Measurements from ENCODE around the gene ECT2L. TPM values are rescaled to one million over a fixed set of nuclear protein-coding genes. Genes with fewer than 3 reads are reported as not detected.

The ECT2L gene
- total and polyA plus RNA-seq, 9 donors = 0.05 to 6.8 (median 0.17) TPM

DNA sequence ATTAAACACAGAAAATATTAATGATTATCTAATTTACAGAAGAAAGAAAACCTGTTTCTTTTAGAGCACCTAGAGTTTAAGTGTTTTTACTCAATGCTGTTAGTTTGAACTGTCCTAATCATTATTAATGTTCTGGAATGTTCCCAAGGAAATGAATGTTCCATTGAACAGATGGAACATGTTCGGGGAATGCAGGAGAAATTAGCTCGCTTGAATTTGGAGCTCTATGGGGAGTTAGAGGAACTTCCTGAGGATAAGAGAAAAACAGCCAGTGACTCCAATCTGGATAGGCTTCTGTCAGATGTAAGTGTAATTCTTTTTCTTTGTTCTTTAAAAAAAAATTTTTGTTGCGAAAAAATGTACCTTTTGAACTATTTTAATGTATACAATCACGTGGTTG is 10.8 kb upstream of the ECT2L start:
- 47 to 68% (median 66%) methylated on average over 4 of the region's 4 CpGs for whole genome bisulfite sequencing, 3 donors
- H3K9me3 ChIP-seq = no peaks in the 10 kb centered on the region
- no peak for TF ChIP-seq EP300 (IDR thresholded peaks at IDR 0.05)
- TF ChIP-seq POLR2A (IDR thresholded peaks at IDR 0.05) = no peak
- no peaks in the 10 kb centered on the region for H3K36me3 ChIP-seq
- no peaks in the 10 kb centered on the region for H3K4me1 ChIP-seq (ENCODE audit: insufficient read depth)
- H3K27ac ChIP-seq = no peak overlapping the region
- DNase-seq = no peak
- intact Hi-C loops (cut with DNase I) = no loop called here
- H3K4me3 ChIP-seq = no peak overlapping the region
- H3K27me3 ChIP-seq = no peaks in the 10 kb centered on the region

DNA sequence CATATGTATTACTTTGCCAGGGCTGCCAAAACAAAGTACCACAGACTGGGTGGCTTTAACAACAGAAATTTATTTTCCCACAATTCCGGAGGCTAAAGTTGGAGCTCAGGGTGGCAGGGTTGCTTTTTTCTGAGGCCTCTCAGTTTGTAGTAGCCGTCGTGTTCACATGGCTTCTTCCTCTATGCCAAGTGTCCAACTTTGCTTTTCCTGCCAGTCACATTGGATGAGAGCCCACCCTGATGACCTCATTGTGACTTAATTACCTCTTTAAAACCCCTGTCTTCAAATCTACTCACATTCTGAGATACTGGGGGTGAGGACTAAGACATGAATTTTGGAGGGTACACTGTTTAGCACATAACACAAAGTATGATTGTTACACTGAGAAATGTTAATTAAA is 9.9 kb upstream of the ECT2L start:
- Histone ChIP-seq H3K4me3 (no peak overlapping the region), H3K27ac (no peak overlapping the region), H3K27me3 (no peaks in the 10 kb centered on the region), H3K9me3 (no peaks in the 10 kb centered on the region), H3K36me3 (no peaks in the 10 kb centered on the region), H3K4me1 (ENCODE audit: insufficient read depth) (no peaks in the 10 kb centered on the region)
- no peak for DNase-seq
- 89 to 96% (median 89%) methylated on average over 3 of the region's 3 CpGs for WGBS, 3 donors
- TF ChIP-seq, protein P1, sequence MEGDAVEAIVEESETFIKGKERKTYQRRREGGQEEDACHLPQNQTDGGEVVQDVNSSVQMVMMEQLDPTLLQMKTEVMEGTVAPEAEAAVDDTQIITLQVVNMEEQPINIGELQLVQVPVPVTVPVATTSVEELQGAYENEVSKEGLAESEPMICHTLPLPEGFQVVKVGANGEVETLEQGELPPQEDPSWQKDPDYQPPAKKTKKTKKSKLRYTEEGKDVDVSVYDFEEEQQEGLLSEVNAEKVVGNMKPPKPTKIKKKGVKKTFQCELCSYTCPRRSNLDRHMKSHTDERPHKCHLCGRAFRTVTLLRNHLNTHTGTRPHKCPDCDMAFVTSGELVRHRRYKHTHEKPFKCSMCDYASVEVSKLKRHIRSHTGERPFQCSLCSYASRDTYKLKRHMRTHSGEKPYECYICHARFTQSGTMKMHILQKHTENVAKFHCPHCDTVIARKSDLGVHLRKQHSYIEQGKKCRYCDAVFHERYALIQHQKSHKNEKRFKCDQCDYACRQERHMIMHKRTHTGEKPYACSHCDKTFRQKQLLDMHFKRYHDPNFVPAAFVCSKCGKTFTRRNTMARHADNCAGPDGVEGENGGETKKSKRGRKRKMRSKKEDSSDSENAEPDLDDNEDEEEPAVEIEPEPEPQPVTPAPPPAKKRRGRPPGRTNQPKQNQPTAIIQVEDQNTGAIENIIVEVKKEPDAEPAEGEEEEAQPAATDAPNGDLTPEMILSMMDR (IDR thresholded peaks at IDR 0.05) = no peak
- TF ChIP-seq POLR2A (IDR thresholded peaks at IDR 0.05) (no peak), EP300 (IDR thresholded peaks at IDR 0.05) (no peak)
- intact Hi-C loops (cut with DNase I) = no loop called here

DNA sequence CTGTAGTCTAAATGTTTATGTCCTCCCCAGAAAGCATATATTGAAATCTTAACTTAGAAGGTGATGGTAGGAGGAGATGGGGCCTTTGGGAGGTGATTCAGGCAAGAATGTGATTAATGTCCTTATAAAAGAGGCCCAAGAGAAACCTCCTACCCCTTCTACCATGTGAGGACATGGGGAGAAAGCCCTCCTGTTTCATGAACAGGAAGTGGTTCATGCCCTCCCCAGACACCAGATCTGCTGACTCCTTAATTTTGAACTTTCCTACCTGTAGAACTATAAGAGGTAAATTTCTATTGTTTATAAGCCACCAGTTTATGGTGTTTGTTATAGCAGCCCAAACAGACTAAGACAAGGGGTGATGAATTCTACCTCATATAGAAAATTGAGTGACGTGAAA is 8.7 kb upstream of the ECT2L start:
- no peak for DNase-seq
- Histone ChIP-seq H3K4me3 (no peak overlapping the region), H3K4me1 (ENCODE audit: insufficient read depth) (no peaks in the 10 kb centered on the region), H3K27ac (no peak overlapping the region), H3K27me3 (no peaks in the 10 kb centered on the region), H3K9me3 (no peaks in the 10 kb centered on the region), H3K36me3 (no peaks in the 10 kb centered on the region)
- WGBS, 3 donors = 95 to 100% (median 96%) methylated on average over 1 of the region's 1 CpG
- no peak for TF ChIP-seq EP300 (IDR thresholded peaks at IDR 0.05)
- no peak for TF ChIP-seq POLR2A (IDR thresholded peaks at IDR 0.05)
- TF ChIP-seq, protein P1 (IDR thresholded peaks at IDR 0.05) = no peak
- intact Hi-C loops (cut with DNase I) = no loop called here

DNA sequence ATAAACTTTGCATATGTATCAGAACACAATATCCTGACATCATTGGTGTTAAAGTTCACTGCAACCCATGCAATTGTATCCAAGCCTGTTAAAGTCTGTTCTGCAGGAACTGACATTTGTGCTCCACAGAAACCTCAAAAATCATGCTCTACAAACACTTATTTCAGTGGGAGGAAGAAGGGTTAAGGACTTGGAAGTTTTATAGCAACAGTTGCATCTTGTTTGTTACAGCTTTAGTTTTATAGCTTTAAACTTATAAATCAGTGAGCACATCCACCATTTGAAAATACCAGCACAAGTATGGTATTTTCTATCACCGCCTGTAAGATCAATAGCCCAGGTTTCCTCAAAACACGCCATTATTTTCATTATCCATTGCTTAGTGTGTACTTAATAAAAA is 884 bp downstream of the ECT2L start:
- intact Hi-C loops (cut with DNase I) = no loop called here
- Histone ChIP-seq H3K4me3 (no peak overlapping the region), H3K9me3 (no peaks in the 10 kb centered on the region), H3K27me3 (no peaks in the 10 kb centered on the region), H3K27ac (no peak overlapping the region), H3K4me1 (ENCODE audit: insufficient read depth) (peaks cover 8% of the 10 kb centered on the region), H3K36me3 (no peaks in the 10 kb centered on the region)
- TF ChIP-seq, protein P1 (IDR thresholded peaks at IDR 0.05) = no peak
- TF ChIP-seq POLR2A (IDR thresholded peaks at IDR 0.05) (no peak), EP300 (IDR thresholded peaks at IDR 0.05) (no peak)
- WGBS, 3 donors = 87 to 92% (median 91%) methylated on average over 2 of the region's 2 CpGs
- no peak for DNase-seq

DNA sequence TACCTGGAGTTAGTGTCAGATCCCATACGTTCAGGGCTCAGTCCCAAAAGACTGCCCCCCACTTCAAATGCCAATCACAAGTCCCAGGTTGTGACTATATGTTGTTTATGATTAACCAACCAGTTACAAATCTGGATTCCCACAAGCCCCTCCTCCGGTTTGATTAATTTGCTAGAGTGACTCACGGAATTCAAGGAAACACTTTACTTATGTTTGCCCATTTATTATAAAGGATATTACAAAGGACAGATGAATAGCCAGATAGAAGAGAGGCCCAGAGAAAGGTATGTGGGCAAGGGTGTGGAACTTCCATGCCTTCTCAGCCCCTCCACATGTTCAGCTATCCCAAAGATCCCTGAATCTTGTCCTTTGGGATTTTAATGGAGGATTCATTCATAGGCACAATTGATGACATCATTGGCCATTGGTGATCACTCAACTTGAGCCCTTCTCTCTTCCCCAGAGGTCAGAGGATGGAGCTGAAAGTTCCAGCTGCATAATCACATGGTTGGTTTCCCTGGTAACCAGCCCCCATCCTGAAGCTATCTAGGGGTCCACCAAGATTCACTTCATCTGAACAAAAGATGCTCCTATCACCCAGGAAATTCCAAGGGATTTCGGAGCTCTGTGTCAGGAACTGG is 2.0 kb downstream of the ECT2L start:
- no peak overlapping the region for H3K4me3 ChIP-seq
- H3K4me1 ChIP-seq (ENCODE audit: insufficient read depth) = peaks cover 8% of the 10 kb centered on the region
- no peaks in the 10 kb centered on the region for H3K36me3 ChIP-seq
- no peak for DNase-seq
- intact Hi-C loops (cut with DNase I) = no loop called here
- no peak for TF ChIP-seq EP300 (IDR thresholded peaks at IDR 0.05)
- TF ChIP-seq, protein P1 (IDR thresholded peaks at IDR 0.05) = no peak
- no peak for TF ChIP-seq POLR2A (IDR thresholded peaks at IDR 0.05)
- 89 to 91% (median 90%) methylated on average over 4 of the region's 4 CpGs for WGBS, 3 donors
- H3K9me3 ChIP-seq = no peaks in the 10 kb centered on the region
- H3K27ac ChIP-seq = no peak overlapping the region
- no peaks in the 10 kb centered on the region for H3K27me3 ChIP-seq

All from ovary (tissue), 9 donors.